Memory B cell (primary cell): ENCODE measurements around the gene ANKRD49.
A peak's percentile ranks its signal among the peaks of the same experiment; 100 is the strongest.

Experiments used
- ATAC-seq: fragments of 150-1000 bp; cut with Tn5 transposase; 2 replicates; pipeline ENCODE4 v1.10.0; 2021; ENCODE audit warnings: low read depth, mild to moderate bottlenecking, moderate library complexity
- DNase-seq, 2 donors: peaks; one replicate each; pipeline ENCODE4 v3.0.0; 2022; ENCODE audit warnings: low spot score in 2 of 2
- H3K27ac Mint-ChIP-seq: one replicate; pipeline ENCODE4 v1.8.0; 2022; ENCODE audit warnings: mild to moderate bottlenecking, moderate library complexity, mixed read lengths
- H3K27me3 Mint-ChIP-seq: one replicate; pipeline ENCODE4 v1.8.0; 2022; ENCODE audit warnings: mixed read lengths
- H3K36me3 Mint-ChIP-seq: one replicate; pipeline ENCODE4 v1.8.0; 2022; ENCODE audit warnings: mild to moderate bottlenecking, mixed read lengths
- H3K4me1 Mint-ChIP-seq: one replicate; pipeline ENCODE4 v1.8.0; 2022; ENCODE audit warnings: mixed read lengths
- H3K4me3 Mint-ChIP-seq: one replicate; pipeline ENCODE4 v1.8.0; 2022; ENCODE audit warnings: mild to moderate bottlenecking, moderate library complexity, mixed read lengths
- H3K9me3 Mint-ChIP-seq: one replicate; pipeline ENCODE4 v1.8.0; 2022; ENCODE audit warnings: mixed read lengths

ANKRD49 gene

GRCh38 chr11:94543695-94544645, 50.2 kb downstream of the ANKRD49 start, which contains the start of gene FUT4:
TSS of gene FUT4 (plus strand) at chr11:94543921. CDS start at chr11:94544134, 213 bp downstream.
- peak; percentile 34 to 57 for DNase-seq
- Mint-ChIP-seq H3K27me3 (peaks cover 2% of the 10 kb centered on the region), H3K36me3 (peaks cover 2% of the 10 kb centered on the region), H3K9me3 (no peaks in the 10 kb centered on the region), H3K27ac (peak within 1 kb of the TSS; percentile 91), H3K4me3 (peak within 1 kb of the TSS; percentile 94), H3K4me1 (peaks cover 14% of the 10 kb centered on the region)
- ATAC-seq = peak; percentile 71

- Mint-ChIP-seq H3K36me3 (peaks cover 2% of the 10 kb centered on the region), H3K4me3 (peak overlapping the region; percentile 94), H3K27me3 (peaks cover 2% of the 10 kb centered on the region), H3K4me1 (peaks cover 14% of the 10 kb centered on the region), H3K9me3 (no peaks in the 10 kb centered on the region), H3K27ac (no peak overlapping the region)
- DNase-seq (no peak), ATAC-seq (peak; percentile 2)
Observed at GRCh38 chr11:94544646-94545263, 51.0 kb downstream of the ANKRD49 start.

- peaks cover 2% of the 10 kb centered on the region for H3K27me3 Mint-ChIP-seq
- H3K36me3 Mint-ChIP-seq = peaks cover 2% of the 10 kb centered on the region
- DNase-seq = no peak
- peaks cover 17% of the 10 kb centered on the region for H3K4me1 Mint-ChIP-seq
- H3K27ac Mint-ChIP-seq = no peak overlapping the region
- H3K9me3 Mint-ChIP-seq = no peaks in the 10 kb centered on the region
- no peak for ATAC-seq
- H3K4me3 Mint-ChIP-seq = peak overlapping the region; percentile 75
Observed at GRCh38 chr11:94545264-94546161, 51.7 kb downstream of the ANKRD49 start.

- Mint-ChIP-seq H3K4me1 (peaks cover 18% of the 10 kb centered on the region), H3K27me3 (peaks cover 2% of the 10 kb centered on the region), H3K27ac (no peak overlapping the region), H3K36me3 (peaks cover 2% of the 10 kb centered on the region), H3K9me3 (no peaks in the 10 kb centered on the region), H3K4me3 (no peak overlapping the region)
- DNase-seq (no peak), ATAC-seq (no peak)
Observed at GRCh38 chr11:94546162-94546470, 52.3 kb downstream of the ANKRD49 start.

GRCh38 chr11:94546886-94547285, 53.1 kb downstream of the ANKRD49 start:
- DNase-seq (no peak), ATAC-seq (no peak)
- Mint-ChIP-seq H3K36me3 (peaks cover 2% of the 10 kb centered on the region), H3K27me3 (no peaks in the 10 kb centered on the region), H3K4me1 (peaks cover 18% of the 10 kb centered on the region), H3K27ac (no peak overlapping the region), H3K9me3 (no peaks in the 10 kb centered on the region), H3K4me3 (no peak overlapping the region)

- no peak for DNase-seq
- Mint-ChIP-seq H3K4me1 (peaks cover 11% of the 10 kb centered on the region), H3K9me3 (no peaks in the 10 kb centered on the region), H3K4me3 (no peak overlapping the region), H3K36me3 (no peaks in the 10 kb centered on the region), H3K27ac (no peak overlapping the region), H3K27me3 (no peaks in the 10 kb centered on the region)
- no peak for ATAC-seq
Observed at GRCh38 chr11:94549146-94549545, 55.4 kb downstream of the ANKRD49 start.
